ENCODE data around the gene ADAMTS8.
"Not testable (repeated sequence)": the region's sequence is repeated elsewhere in the genome, so short reads cannot be mapped to it uniquely, and the experiment has no call there.

ADAMTS8 gene

DNA sequence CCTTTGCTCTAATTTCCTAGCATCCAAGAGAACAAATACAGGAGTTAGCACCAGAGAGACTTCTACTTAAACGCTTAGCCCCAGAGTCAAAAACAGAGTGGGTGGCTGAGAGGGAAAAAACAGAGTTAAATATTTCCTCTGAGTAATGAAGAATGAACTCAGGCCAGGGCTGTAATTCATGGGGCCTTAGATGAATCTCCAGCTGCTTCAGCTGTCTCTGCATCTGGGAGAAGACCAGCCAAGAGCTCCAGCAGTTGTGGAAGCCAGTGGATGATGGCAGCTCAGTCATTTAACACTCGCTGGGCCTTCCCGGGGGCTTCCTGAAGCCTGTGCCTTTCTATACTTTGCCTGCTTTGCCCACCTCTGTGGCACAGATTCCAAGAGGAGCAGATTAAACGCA, 14.3 kb upstream of the ADAMTS8 start:
- DNase-seq (ENCODE audit: low read depth), result no peak

DNA sequence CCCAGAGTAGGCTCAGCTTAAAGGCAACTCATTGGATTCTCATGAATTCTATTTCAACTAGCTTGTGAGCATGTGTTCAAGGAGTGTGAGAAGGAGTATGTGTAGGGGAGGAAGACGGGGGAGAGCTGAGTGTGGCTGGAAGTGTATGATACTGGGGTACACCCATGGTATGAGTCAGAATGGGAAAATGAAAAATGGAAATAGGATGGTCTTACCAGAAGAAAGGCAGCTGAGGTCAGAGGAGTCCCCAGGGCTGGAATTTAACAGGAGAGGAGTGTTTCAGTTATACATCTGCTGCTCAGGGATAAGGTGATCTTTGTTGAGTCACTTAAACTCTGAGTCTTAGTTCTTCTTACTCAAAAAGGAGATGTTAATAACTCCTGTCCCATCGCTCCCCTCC, 13.3 kb upstream of the ADAMTS8 start:
- no peak for DNase-seq (ENCODE audit: low read depth)
- H3K4me3 ChIP-seq (ENCODE audit: low read depth, low read length), result no peak overlapping the region

More for the DNA sequence above, 14.3 kb upstream of the ADAMTS8 start:
- H3K4me3 ChIP-seq (ENCODE audit: low read depth, low read length), result no peak overlapping the region

DNA sequence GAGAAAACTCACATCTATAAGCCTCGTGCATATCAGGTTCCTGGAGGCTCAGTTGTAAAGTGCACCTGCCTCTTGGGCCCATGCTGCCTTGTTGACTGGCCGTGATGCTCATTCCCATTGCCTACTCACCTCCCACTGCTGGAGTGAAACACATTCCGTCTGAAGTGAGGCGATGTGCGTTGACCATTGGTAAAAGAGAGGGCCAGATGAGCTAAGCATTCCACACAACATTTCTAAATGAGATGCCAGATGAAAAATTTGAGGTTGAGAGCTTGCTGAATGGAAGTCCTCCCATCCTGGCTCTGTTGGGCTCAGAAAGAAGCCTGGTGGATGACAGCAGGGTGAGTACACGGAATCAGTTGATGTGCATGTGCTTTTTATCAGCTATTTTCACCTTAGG, 11.5 kb upstream of the ADAMTS8 start:
- H3K4me3 ChIP-seq (ENCODE audit: low read depth, low read length), result no peak overlapping the region
- no peak for DNase-seq (ENCODE audit: low read depth)

DNA sequence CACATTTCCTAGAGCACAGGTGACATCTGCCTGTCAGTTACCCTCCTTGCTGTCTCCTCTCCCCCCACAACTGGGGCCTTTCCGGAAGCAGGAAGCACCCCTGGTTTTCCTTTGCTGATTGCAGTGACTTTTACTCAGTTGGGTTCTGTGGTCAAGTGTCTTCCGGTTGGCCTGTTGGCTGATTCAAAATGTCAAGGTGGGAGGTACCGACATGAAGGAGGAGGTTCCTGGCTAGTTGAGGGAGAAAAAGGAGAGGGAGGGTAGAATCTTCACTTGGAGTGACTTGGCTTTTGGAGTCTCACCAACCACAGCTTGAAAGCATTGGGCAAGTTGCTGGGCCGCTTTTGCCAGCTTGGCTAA, 10.7 kb upstream of the ADAMTS8 start:
- no peak for DNase-seq (ENCODE audit: low read depth)
- no peak overlapping the region for H3K4me3 ChIP-seq (ENCODE audit: low read depth, low read length)

DNA sequence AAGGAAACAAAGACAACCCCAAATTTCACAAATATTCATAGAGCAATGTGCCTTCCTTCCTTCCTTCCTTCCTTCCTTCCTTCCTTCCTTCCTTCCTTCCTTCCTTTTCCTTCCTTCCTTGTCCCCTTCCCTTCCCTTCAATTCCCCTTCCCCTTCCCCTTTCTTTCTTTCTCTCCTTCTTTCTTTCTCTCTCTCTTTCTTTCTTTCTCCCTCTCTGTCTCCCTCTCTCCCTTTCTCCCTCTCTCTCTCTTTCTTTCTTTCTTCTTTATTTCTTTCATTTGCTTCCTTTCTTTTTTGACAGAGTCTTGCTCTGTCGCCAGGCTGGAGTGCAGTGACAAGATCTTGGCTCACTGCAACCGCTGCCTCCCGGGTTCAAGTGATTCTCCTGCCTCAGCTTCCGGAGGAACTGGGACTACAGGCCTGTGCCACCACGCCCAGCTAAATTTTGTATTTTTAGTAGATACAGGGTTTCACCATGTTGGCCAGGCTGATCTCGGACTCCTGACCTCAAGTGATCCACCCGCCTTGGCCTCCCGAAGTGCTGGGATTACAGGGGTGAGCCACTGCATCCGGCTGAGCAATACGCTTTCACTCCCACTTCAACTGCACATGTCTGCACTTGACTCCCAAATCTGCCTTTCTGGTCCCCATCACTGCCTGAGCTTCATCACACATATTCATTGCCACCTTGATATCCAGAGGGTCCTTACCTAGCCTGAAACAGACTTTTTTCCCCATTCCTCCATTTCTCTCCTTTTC, 10.2 kb upstream of the ADAMTS8 start:
- not testable (repeated sequence) for DNase-seq (ENCODE audit: low read depth); H3K4me3 ChIP-seq (ENCODE audit: low read depth, low read length)

DNA sequence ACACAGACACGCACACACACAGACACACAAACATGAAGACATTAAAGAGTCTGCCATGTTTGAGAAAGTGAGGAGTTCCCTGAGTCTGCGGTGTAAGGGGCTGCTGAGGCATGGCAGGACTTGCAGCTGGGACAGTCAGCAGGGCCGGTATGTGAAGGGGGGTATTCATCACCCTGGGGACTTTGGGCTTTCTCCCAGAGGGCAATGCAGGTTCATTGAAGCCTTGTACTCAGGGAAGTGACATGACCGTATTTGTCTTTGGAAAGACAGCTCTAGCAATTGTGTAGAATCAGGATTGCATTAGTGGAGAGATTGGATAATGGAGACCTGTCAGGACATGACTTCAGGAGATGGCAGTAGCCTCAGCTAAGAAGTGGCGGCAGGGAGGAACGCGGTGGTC, 9.4 kb upstream of the ADAMTS8 start:
- no peak overlapping the region for H3K4me3 ChIP-seq (ENCODE audit: low read depth, low read length)
- DNase-seq (ENCODE audit: low read depth), result no peak

DNA sequence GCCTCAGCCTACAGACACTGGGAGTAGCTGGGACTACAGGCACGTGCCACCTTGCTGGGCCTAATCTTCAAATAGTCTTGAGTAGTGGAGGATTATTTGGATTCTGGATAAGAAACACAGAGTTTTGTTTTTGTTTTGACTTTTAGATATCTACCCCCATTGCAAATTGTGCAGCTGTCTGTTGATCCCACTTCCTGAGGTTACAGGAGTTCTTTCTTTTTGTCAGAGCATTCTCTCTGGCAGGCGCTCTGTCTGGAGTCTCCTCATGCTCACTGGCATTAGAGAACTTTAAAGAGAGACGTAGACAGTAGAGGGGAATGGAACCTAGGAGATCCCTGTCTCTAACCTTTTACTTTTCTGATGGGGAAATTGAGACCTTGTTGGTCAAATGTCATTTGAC, 7.8 kb upstream of the ADAMTS8 start:
- DNase-seq (ENCODE audit: low read depth), result no peak
- H3K4me3 ChIP-seq (ENCODE audit: low read depth, low read length), result no peak overlapping the region

DNA sequence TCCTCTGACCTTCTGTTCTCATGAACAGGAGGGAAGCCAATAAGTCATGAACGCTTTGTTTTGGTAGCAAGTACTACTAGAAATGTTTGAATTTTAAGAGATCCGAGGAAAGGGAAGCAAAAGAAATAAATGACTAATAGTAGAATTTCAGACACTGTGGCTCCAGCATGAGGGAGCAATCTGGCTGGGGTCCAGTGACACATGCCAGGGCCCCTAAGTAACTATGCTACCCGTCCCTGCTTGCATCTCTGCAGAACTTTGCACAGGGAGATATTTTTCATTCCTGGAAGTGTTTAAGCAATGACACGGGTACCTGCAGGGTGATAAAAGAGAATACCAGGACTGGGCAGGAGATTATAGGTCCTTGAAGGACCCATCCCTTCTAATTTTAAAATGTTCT, 7.3 kb upstream of the ADAMTS8 start:
- DNase-seq (ENCODE audit: low read depth), result no peak
- H3K4me3 ChIP-seq (ENCODE audit: low read depth, low read length), result no peak overlapping the region

DNA sequence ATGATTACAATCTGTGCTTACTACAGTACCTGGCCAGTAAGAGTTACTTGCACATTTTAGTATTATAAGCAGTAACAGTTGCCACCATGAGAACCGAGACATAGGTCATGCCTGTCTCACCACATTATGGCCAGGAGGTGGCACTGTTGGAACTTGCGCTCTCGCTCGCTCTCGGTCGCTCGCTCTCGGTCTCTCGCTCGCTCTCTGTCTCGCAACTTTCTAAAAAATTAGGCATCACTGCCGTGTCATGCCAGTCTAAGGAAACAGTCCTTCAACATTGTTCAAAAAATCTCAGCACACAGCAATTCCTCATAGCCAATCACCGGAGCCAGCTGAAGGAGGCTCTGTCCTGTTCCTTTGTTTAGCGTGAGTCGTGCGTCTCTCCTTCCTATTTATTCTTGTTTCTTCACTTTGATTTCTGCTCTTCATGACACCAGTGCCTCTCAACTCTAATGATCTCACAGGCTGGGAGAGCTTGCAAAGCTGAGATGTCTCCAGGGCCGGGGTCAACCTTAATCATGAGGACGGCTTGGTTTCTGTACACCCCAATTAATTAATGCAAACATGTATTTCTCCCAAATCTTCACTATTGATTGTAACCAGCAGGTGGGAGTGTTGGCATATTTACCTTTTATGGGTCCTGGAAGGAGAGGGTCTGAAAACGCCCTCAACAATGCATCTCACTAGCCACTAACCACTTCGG, 6.3 kb upstream of the ADAMTS8 start:
- DNase-seq (ENCODE audit: low read depth), result no peak
- peak overlapping the region; percentile 73 for H3K4me3 ChIP-seq (ENCODE audit: low read depth, low read length)

DNA sequence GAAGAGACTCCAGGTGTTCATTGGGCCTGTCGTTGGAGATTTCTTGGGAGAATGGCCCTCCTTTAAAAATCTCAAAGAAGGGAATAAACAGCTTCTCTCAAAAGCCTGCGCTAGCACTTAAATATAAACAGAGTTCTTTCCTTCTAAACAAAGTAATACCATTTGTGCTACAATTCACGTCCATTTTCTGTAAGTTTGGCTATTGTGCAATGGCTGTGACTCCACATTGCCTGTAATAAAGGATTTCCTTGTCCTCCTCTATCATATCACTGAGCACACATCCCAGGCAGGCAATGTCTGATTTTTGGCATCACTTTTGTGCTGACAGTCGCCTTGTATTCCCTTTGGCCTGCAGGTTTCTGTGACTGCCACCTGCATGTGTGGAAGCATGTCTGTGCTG, 4.9 kb upstream of the ADAMTS8 start:
- H3K4me3 ChIP-seq (ENCODE audit: low read depth, low read length), result no peak overlapping the region
- no peak for DNase-seq (ENCODE audit: low read depth)

DNA sequence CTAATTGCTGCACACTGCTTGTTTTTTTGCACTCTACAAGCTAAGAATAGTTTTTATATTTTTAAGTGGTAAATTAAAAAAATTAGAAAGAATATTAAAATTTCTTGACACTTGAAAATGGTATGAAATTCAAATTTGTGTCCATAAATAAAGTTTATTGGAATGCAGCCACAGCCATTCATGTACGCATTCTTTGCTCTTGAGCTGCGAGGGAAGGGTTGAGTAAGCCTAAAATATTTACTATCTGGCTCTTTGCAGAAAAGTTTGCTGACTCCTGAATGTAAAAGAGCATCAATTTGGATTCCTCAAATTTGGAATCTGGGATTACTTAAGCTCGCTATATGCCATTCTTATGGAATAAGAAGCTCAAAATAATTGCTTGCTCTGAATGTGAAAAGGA, 3.4 kb upstream of the ADAMTS8 start:
- DNase-seq (ENCODE audit: low read depth), result no peak
- H3K4me3 ChIP-seq (ENCODE audit: low read depth, low read length), result no peak overlapping the region

DNA sequence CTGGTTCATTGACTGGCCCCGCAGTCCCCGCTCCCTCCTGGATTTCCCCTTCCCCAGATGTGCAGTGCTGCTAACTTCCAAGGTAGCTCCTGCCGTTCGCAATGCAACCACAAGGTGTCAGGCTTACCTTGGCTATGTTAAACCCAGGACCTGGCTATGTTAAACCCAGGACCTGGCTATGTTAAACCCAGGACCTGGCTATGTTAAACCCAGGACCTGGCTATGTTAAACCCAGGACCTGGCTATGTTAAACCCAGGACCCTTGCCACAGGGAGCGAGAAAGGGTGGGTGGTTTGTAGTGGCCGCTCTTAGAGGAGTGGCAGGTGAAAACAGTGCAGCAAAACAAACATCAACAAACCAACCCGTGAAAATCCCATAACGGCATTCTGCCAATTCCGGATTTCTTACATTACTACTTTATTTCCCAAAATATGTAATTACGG, 2.9 kb upstream of the ADAMTS8 start:
- no peak overlapping the region for H3K4me3 ChIP-seq (ENCODE audit: low read depth, low read length)
- DNase-seq (ENCODE audit: low read depth), result no peak

DNA sequence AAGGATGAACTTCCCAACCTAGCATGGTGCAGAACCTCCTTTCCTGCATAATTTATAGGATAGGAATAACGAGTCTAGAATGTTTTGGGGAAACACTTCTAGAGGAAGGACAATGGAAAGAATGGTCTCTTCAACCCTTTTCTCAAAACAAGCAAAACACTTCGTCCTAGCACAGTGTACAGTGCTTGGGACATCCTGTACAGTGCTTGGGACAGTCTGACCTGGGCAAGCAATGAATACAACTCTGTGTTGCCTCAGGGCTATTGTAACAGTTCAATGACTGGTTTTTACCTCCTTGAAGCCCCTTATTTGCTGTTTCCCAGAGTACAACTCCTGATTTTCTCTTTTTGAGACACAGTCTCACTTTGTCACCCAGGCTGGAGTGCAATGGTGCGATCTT, 1.6 kb upstream of the ADAMTS8 start:
- no peak for DNase-seq (ENCODE audit: low read depth)
- no peak overlapping the region for H3K4me3 ChIP-seq (ENCODE audit: low read depth, low read length)

DNA sequence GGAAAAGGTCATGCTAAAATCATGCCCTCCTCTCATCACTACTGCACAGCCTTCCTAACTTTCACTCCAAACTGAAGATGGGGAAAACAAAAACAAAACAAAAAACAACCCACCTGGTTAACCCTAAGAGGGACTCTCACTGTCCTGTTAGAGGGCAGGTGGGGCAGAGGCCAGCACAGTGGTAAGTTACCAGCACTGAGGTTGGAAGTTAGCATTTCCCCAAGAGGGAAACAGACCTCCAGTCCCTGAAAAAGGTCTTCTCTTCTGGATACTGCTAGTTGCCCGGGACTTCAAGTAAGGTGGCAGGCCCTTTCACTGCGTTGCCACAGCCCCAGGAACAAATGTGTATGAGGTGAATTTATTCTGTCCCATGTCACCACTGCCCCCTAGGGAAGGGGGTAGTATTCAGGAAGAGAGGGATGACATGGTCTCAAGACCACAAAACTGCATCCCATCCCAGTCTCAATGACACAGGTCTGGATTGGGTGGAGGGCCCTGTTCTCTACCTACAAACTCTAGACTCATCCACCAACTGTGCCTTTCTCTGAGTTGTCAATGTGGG, 792 bp upstream of the ADAMTS8 start:
- no peak for DNase-seq (ENCODE audit: low read depth)
- H3K4me3 ChIP-seq (ENCODE audit: low read depth, low read length), result no peak overlapping the region

DNA sequence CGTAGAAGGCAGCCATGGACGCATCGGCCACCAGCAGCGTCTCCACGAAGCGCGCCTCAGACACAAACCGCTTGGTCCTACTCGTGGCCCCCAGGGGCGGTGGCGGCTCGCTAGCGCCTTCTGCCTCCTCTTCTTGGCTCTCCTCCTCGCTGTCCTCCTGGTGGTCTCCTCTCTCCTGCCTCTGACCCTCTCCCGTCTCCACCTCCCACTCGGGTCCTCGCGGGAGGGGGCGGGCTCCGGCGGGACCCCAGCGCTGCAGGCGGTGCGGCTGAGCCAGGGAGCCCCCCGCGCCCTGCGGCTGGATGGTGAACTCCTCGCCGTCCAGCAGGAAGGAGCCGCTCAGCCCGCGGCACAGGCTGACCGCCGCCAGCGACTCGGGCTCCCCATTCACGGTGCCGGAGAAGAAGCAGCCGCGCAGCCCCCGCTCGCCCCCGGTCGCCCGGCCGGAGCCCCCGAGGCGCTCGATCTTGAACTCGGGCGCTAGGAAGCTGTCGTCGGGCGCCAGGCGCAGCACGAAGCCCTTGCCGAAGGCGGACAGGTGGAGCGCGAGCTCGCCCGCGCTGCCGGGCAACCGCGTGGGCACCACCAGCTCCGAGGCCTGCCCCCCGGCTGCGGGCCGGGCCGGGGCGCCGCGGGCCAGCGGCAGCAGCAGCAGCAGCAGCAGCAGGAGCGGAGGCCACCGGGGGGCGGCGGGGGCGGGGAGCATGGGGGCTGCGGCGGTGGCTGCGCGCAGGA, 661 bp downstream of the ADAMTS8 start:
- DNase-seq (ENCODE audit: low read depth), result no peak

DNA sequence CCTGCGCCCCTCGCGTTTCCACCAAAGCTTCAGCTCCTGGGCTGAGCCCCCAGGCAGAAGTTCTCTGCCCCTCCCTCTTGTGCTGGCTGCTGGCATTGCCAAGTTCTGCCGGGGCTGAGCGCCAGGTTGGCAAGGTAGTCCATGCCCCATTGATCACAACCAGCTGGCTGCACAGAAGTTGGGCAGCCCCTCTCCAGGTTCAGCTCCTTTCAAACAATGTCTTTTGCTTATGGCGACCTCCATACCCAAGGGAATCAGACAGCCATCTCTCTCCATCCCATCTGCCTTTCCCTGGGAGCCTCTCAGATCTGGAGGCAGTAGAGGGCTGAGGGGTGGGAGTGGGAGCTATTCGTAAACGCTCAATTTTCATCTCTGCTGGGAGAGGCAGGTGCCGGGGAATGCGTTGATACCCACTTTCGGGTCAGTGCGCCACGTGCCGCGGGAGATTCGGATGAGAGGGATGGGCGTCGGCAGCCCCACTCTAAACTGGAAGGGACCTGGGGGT, 1.5 kb downstream of the ADAMTS8 start:
- no peak overlapping the region for H3K4me3 ChIP-seq (ENCODE audit: low read depth, low read length)
- DNase-seq (ENCODE audit: low read depth), result no peak

More for the DNA sequence above, 661 bp downstream of the ADAMTS8 start:
- peak overlapping the region; percentile 25 for H3K4me3 ChIP-seq (ENCODE audit: low read depth, low read length)

DNA sequence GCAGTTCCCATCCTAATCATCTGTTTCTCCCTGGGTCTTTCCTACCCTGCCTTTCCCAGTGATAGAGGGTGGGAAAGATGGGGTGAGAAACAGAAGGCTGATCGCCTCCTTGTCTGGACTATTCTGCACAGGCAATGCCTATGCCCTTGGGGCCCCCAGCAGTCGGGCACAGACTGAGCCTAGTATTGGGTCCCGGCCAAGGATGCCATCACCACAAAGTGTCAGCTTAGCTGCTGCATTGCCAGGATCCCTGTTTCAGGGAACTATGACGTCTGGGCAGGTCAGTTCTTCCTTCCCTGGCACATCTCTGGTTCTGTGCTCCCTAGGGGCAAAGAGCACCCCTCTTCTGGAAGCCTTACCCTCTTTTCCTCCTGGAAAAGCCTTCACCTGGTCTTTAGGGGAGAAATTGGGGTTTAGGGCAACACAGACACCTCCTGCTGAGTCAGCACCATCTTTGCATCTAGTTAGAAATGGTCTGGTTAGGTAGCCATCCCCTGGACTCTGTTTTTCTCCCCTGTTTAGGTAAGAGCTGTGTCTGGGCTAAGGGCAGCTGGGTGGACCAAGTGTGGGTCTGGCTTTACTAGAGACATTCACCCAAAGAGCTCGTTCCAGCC, 2.1 kb downstream of the ADAMTS8 start:
- no peak overlapping the region for H3K4me3 ChIP-seq (ENCODE audit: low read depth, low read length)
- DNase-seq (ENCODE audit: low read depth), result no peak

DNA sequence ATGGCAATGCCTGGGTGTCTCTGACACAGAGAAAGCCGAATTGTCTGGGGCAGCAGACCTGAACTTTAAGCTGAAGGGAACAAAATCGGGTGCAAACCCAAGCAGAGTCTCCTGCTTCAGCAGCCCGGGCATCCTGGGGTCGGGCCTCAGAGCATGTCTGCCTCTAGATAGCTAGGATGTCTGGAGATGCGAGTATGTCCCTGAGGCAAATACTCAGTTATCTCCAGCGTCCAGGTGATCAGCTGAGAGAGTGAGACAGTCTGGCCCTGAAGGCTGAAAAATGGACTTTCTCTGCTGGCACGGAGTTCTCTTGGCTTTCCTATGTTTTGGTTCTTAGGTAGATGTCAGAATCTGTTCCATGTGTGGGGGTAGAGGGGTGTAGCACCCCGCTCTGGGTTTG, 3.3 kb downstream of the ADAMTS8 start:
- H3K4me3 ChIP-seq (ENCODE audit: low read depth, low read length), result no peak overlapping the region
- DNase-seq (ENCODE audit: low read depth), result no peak

DNA sequence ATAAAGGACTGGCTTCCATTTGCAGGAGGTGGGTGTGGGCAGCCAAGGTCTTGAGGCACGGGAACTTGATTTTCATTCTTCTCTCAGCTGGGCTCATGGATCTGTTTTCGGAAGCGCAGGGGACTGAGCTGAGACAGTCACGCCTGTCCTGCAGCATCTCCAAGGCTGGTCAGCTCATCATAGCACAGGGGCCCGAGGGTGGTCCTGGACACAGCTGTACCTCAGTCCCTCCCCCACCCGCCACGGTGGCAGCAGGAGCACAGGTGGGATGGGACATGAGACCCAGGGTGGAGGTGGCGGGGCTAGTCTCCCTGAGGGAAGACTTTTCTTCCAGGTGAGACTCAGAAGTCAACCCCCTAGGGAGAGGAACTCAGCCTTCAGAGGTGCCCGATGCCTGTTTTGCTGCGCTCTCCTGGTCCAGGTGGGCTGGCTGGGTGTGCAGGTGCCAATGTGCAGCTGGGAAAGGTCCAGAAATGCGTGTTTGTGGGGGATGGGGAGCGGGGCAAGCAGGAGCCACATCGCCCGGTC, 3.7 kb downstream of the ADAMTS8 start:
- H3K4me3 ChIP-seq (ENCODE audit: low read depth, low read length), result no peak overlapping the region
- no peak for DNase-seq (ENCODE audit: low read depth)
